HFFc6 (cell line): ENCODE data around the gene TRABD2B. TPM values are rescaled to one million over a fixed set of nuclear protein-coding genes. Genes with fewer than 3 reads are reported as not detected.

Experiments
- DNase-seq: peaks from one replicate; pipeline ENCODE4 v3.0.0-alpha.2; 2018
- H3K27ac Mint-ChIP-seq: 2 replicates; pipeline ENCODE4 v1.8.0; 2020; ENCODE audit warnings: mild to moderate bottlenecking, mixed read lengths
- H3K27me3 Mint-ChIP-seq: 2 replicates; pipeline ENCODE4 v1.8.0; 2021; ENCODE audit warnings: mild to moderate bottlenecking, moderate library complexity, mixed read lengths; ENCODE audit not compliant: insufficient read depth
- H3K36me3 Mint-ChIP-seq: 2 replicates; pipeline ENCODE4 v1.8.0; 2021; ENCODE audit warnings: low read depth, mixed read lengths
- H3K4me1 Mint-ChIP-seq: 2 replicates; pipeline ENCODE4 v1.8.0; 2020; ENCODE audit warnings: low read depth, mixed read lengths
- H3K4me3 Mint-ChIP-seq: 2 replicates; pipeline ENCODE4 v1.8.0; 2020; ENCODE audit warnings: mild to moderate bottlenecking, moderate library complexity, mixed read lengths
- H3K9me3 Mint-ChIP-seq: 2 replicates; pipeline ENCODE4 v1.8.0; 2020; ENCODE audit warnings: mild to moderate bottlenecking, mixed read lengths
- CTCF ChIP-seq: fragments of 200-600 bp; sonication (generic); IDR thresholded peaks from 2 replicates; pipeline ENCODE4 v1.5.0; 2021; ENCODE audit warnings: antibody characterized with exemption, mild to moderate bottlenecking
- total RNA-seq, 6 experiments: library from RNA; stranded (reverse); fragmentation: NEBNext Ultra II Directional; extraction: Animal tissue kit (Norgen Biotek cat#: 25700); gene quantifications; 2 replicates in 1 of 6; 3 replicates in 5 of 6; pipeline ENCODE4 v1.2.3, GENCODE V29; 2021

TRABD2B gene
- total RNA-seq, 6 experiments from 2014 or later: not detected

- no peak for DNase-seq
- Mint-ChIP-seq H3K4me1 (no peaks in the 10 kb centered on the region), H3K36me3 (no peaks in the 10 kb centered on the region), H3K4me3 (no peak overlapping the region), H3K27ac (no peak overlapping the region), H3K27me3 (no peaks in the 10 kb centered on the region; the same call in 1 of the 2 replicates), H3K9me3 (peaks cover 38% of the 10 kb centered on the region)
- TF ChIP-seq CTCF: no peak
Observed at GRCh38 chr1:47856996-47857395, 140.2 kb downstream of the TRABD2B start.

- H3K27ac Mint-ChIP-seq: no peak overlapping the region
- no peaks in the 10 kb centered on the region; the same call in 1 of the 2 replicates for H3K27me3 Mint-ChIP-seq
- peaks cover 33% of the 10 kb centered on the region for H3K9me3 Mint-ChIP-seq
- DNase-seq: no peak
- H3K4me1 Mint-ChIP-seq: no peaks in the 10 kb centered on the region
- H3K36me3 Mint-ChIP-seq: no peaks in the 10 kb centered on the region
- no peak for TF ChIP-seq CTCF
- H3K4me3 Mint-ChIP-seq: no peak overlapping the region
Observed at GRCh38 chr1:47855230-47855629, 142.0 kb downstream of the TRABD2B start.

- Mint-ChIP-seq H3K9me3 (peaks cover 27% of the 10 kb centered on the region), H3K27ac (no peak overlapping the region), H3K27me3 (no peaks in the 10 kb centered on the region; the same call in 1 of the 2 replicates), H3K4me1 (no peaks in the 10 kb centered on the region), H3K4me3 (no peak overlapping the region), H3K36me3 (no peaks in the 10 kb centered on the region)
- DNase-seq: no peak
- TF ChIP-seq CTCF: no peak
Observed at GRCh38 chr1:47854552-47855144, 142.5 kb downstream of the TRABD2B start.

- Mint-ChIP-seq H3K27ac (no peak overlapping the region), H3K4me1 (no peaks in the 10 kb centered on the region), H3K36me3 (no peaks in the 10 kb centered on the region), H3K9me3 (peaks cover 20% of the 10 kb centered on the region), H3K27me3 (no peaks in the 10 kb centered on the region; the same call in 1 of the 2 replicates), H3K4me3 (no peak overlapping the region)
- no peak for DNase-seq
- TF ChIP-seq CTCF: no peak
Observed at GRCh38 chr1:47853852-47854251, 143.3 kb downstream of the TRABD2B start.

GRCh38 chr1:47853059-47853458 is 144.1 kb downstream of the TRABD2B start:
- Mint-ChIP-seq H3K9me3 (peaks cover 20% of the 10 kb centered on the region), H3K4me3 (no peak overlapping the region), H3K27ac (no peak overlapping the region), H3K36me3 (no peaks in the 10 kb centered on the region), H3K27me3 (no peaks in the 10 kb centered on the region; the same call in 1 of the 2 replicates), H3K4me1 (no peaks in the 10 kb centered on the region)
- no peak for TF ChIP-seq CTCF
- no peak for DNase-seq
